Renal pelvis (tissue), 12 donors: ENCODE results near the gene YDJC. TPM values are rescaled to one million over a fixed set of nuclear protein-coding genes. Genes with fewer than 3 reads are reported as not detected.
A peak's percentile ranks its signal among the peaks of the same experiment; 100 is the strongest.
"Not testable (repeated sequence)": the region's sequence is repeated elsewhere in the genome, so short reads cannot be mapped to it uniquely, and the experiment has no call there.

Experiments used
- DNase-seq: peaks from one replicate; pipeline ENCODE4 v3.0.0-alpha.2; 2013
- long read RNA-seq, 16 experiments: transcript quantifications; one replicate each; lab custom pipeline, GENCODE V29; 2026
- polyA plus RNA-seq, 3 donors: library from polyadenylated mRNA; unstranded; fragments of 120-200 nt; gene quantifications; one replicate each; pipeline ENCODE4 v1.2.1, GENCODE V29; 2013; ENCODE audit not compliant: insufficient read length in 3 of 3

The YDJC gene
- polyA plus RNA-seq, result 10 to 100 TPM; 15.1 to 18.9 (median 18.6) TPM
- long read RNA-seq, donor 1, transcript YDJC-201 (5 exons, 1,351 nt), result major isoform, 5 of 9 reads
- long read RNA-seq, donor 1, partial matches to known transcripts, result 0 of 9 reads
- long read RNA-seq, donor 1, other reads (novel, unspliced or antisense), result 0 of 9 reads
- long read RNA-seq, donor 2, transcript YDJC-203 (5 exons, 1,410 nt), result minor isoform, 5 of 16 reads
- long read RNA-seq, donor 2, transcript YDJC-201 (5 exons, 1,351 nt), result major isoform, 6 of 16 reads
- long read RNA-seq, donor 2, partial matches to known transcripts, result 0 of 16 reads
- long read RNA-seq, donor 2, other reads (novel, unspliced or antisense), result 0 of 16 reads
- long read RNA-seq, donor 3, transcript YDJC-201 (5 exons, 1,351 nt), result major isoform, 5 of 9 reads
- long read RNA-seq, donor 3, partial matches to known transcripts, result 0 of 9 reads
- long read RNA-seq, donor 3, other reads (novel, unspliced or antisense), result 0 of 9 reads
- long read RNA-seq, donor 4, transcript YDJC-201 (5 exons, 1,351 nt), result major isoform, 10 of 17 reads
- long read RNA-seq, donor 4, partial matches to known transcripts, result 0 of 17 reads
- long read RNA-seq, donor 4, other reads (novel, unspliced or antisense), result 0 of 17 reads
- long read RNA-seq, donor 5, partial matches to known transcripts, result 0 of 8 reads
- long read RNA-seq, donor 5, other reads (novel, unspliced or antisense), result 0 of 8 reads
- long read RNA-seq, donor 6, transcript YDJC-203 (5 exons, 1,410 nt), result minor isoform, 6 of 24 reads
- long read RNA-seq, donor 6, transcript YDJC-201 (5 exons, 1,351 nt), result major isoform, 8 of 24 reads
- long read RNA-seq, donor 6, partial matches to known transcripts, result 5 of 24 reads
- long read RNA-seq, donor 6, other reads (novel, unspliced or antisense), result 0 of 24 reads
- long read RNA-seq, donor 7, transcript YDJC-201 (5 exons, 1,351 nt), result major isoform, 8 of 13 reads
- long read RNA-seq, donor 7, partial matches to known transcripts, result 0 of 13 reads
- long read RNA-seq, donor 7, other reads (novel, unspliced or antisense), result 0 of 13 reads
- long read RNA-seq, donor 8, partial matches to known transcripts, result 0 of 4 reads
- long read RNA-seq, donor 8, other reads (novel, unspliced or antisense), result 0 of 4 reads
- long read RNA-seq, donor 9, transcript YDJC-201 (5 exons, 1,351 nt), result major isoform, 6 of 13 reads
- long read RNA-seq, donor 9, partial matches to known transcripts, result 0 of 13 reads
- long read RNA-seq, donor 9, other reads (novel, unspliced or antisense), result 0 of 13 reads
- long read RNA-seq, donor 10, transcript YDJC-201 (5 exons, 1,351 nt), result major isoform, 6 of 14 reads
- long read RNA-seq, donor 10, partial matches to known transcripts, result 0 of 14 reads
- long read RNA-seq, donor 10, other reads (novel, unspliced or antisense), result 0 of 14 reads
- long read RNA-seq, donor 11, partial matches to known transcripts, result 5 of 9 reads
- long read RNA-seq, donor 11, other reads (novel, unspliced or antisense), result 0 of 9 reads
- long read RNA-seq, donor 12, transcript YDJC-201 (5 exons, 1,351 nt), result major isoform, 6 of 15 reads
- long read RNA-seq, donor 12, partial matches to known transcripts, result 0 of 15 reads
- long read RNA-seq, donor 12, other reads (novel, unspliced or antisense), result 0 of 15 reads
- long read RNA-seq, donor 13, partial matches to known transcripts, result 0 of 4 reads
- long read RNA-seq, donor 13, other reads (novel, unspliced or antisense), result 0 of 4 reads
- long read RNA-seq, donor 14, transcript YDJC-201 (5 exons, 1,351 nt), result major isoform, 7 of 11 reads
- long read RNA-seq, donor 14, partial matches to known transcripts, result 0 of 11 reads
- long read RNA-seq, donor 14, other reads (novel, unspliced or antisense), result 0 of 11 reads
- long read RNA-seq, donor 15, transcript YDJC-206 (4 exons, 1,494 nt), result minor isoform, 5 of 12 reads
- long read RNA-seq, donor 15, transcript YDJC-201 (5 exons, 1,351 nt), result major isoform, 6 of 12 reads
- long read RNA-seq, donor 15, partial matches to known transcripts, result 0 of 12 reads
- long read RNA-seq, donor 15, other reads (novel, unspliced or antisense), result 0 of 12 reads
- long read RNA-seq, donor 16, transcript YDJC-201 (5 exons, 1,351 nt), result major isoform, 9 of 14 reads
- long read RNA-seq, donor 16, partial matches to known transcripts, result 0 of 14 reads
- long read RNA-seq, donor 16, other reads (novel, unspliced or antisense), result 0 of 14 reads

GRCh38 chr22:21629255-21630149, at the start of gene YDJC:
TSS of gene YDJC (minus strand) at chr22:21630022. CDS start at chr22:21630014, 8 bp downstream.
- peak; percentile 91 for DNase-seq

- no peak for DNase-seq
Measured at GRCh38 chr22:21679383-21679782, 49.6 kb upstream of the YDJC start.

- DNase-seq, result not testable (repeated sequence)
Measured at GRCh38 chr22:21678842-21679241, 49.0 kb upstream of the YDJC start.

GRCh38 chr22:21677606-21678443, 48.0 kb upstream of the YDJC start:
- DNase-seq, result no peak

GRCh38 chr22:21674638-21675245, 44.9 kb upstream of the YDJC start:
- DNase-seq, result no peak

- no peak for DNase-seq
Measured at GRCh38 chr22:21673534-21674321, 43.9 kb upstream of the YDJC start.

GRCh38 chr22:21672107-21672629, 42.3 kb upstream of the YDJC start:
- no peak for DNase-seq

- no peak for DNase-seq
Measured at GRCh38 chr22:21669026-21669425, 39.2 kb upstream of the YDJC start.

- no peak for DNase-seq
Measured at GRCh38 chr22:21666786-21667185, 37.0 kb upstream of the YDJC start.

- DNase-seq, result no peak
Measured at GRCh38 chr22:21665047-21665851, 35.4 kb upstream of the YDJC start.

GRCh38 chr22:21663738-21664137, 33.9 kb upstream of the YDJC start:
- no peak for DNase-seq

- no peak for DNase-seq
Measured at GRCh38 chr22:21661991-21662390, 32.2 kb upstream of the YDJC start.

GRCh38 chr22:21660904-21661303, 31.1 kb upstream of the YDJC start:
- no peak for DNase-seq

GRCh38 chr22:21659864-21660525, 30.2 kb upstream of the YDJC start:
- no peak for DNase-seq
